Stimulated activated naive CD8-positive, alpha-beta T cell treated with anti-CD3 and anti-CD28 coated beads, Interleukin-15, Interleukin-2, amounts not matched to agents 100 U/mL and 50 U/mL, for 24 hours (primary cell): ENCODE data around the gene ACHE.

Experiments used
- ATAC-seq: fragments of 150-1000 bp; cut with Tn5 transposase; one replicate; pipeline ENCODE4 v1.10.0; 2021
- DNase-seq: peaks from one replicate; pipeline ENCODE4 v3.0.0; 2021

Gene ACHE

GRCh38 chr7:100884736-100885439 is 10.8 kb downstream of the ACHE start:
- ATAC-seq (no peak), DNase-seq (peak; percentile 24)

- ATAC-seq (no peak), DNase-seq (no peak)
Measured at GRCh38 chr7:100882785-100883526, 12.7 kb downstream of the ACHE start.

- DNase-seq (no peak), ATAC-seq (no peak)
Measured at GRCh38 chr7:100882201-100882600, 13.5 kb downstream of the ACHE start.

- ATAC-seq (no peak), DNase-seq (no peak)
Measured at GRCh38 chr7:100881136-100881535, 14.6 kb downstream of the ACHE start.

- DNase-seq (no peak), ATAC-seq (no peak)
Measured at GRCh38 chr7:100880645-100881044, 15.0 kb downstream of the ACHE start.

- no peak for ATAC-seq
- DNase-seq: no peak
Measured at GRCh38 chr7:100879685-100880261, 15.9 kb downstream of the ACHE start.

GRCh38 chr7:100878685-100879084 is 17.0 kb downstream of the ACHE start:
- DNase-seq (no peak), ATAC-seq (no peak)

GRCh38 chr7:100878013-100878412 is 17.7 kb downstream of the ACHE start:
- ATAC-seq: no peak
- DNase-seq: no peak

- DNase-seq (no peak), ATAC-seq (peak; percentile 34)
Measured at GRCh38 chr7:100875356-100875751, 20.3 kb downstream of the ACHE start.

GRCh38 chr7:100874577-100875355 is 20.9 kb downstream of the ACHE start, which contains the start of gene SRRT:
Gene SRRT, plus strand, starts transcription at chr7:100875103. Its CDS starts 488 bp downstream, at chr7:100875591.
- DNase-seq (peak; percentile 98), ATAC-seq (peak; percentile 94)

- ATAC-seq (no peak), DNase-seq (no peak)
Measured at GRCh38 chr7:100874300-100874576, 21.4 kb downstream of the ACHE start.

- no peak for ATAC-seq
- DNase-seq: no peak
Measured at GRCh38 chr7:100873599-100874299, 21.9 kb downstream of the ACHE start.

GRCh38 chr7:100867776-100868485 is 27.8 kb downstream of the ACHE start:
- ATAC-seq: no peak
- DNase-seq: no peak

- ATAC-seq (peak; percentile 70), DNase-seq (peak; percentile 84)
Measured at GRCh38 chr7:100867040-100867775, 28.5 kb downstream of the ACHE start, which contains the start of gene TRIP6. Gene TRIP6, plus strand, starts transcription at chr7:100867387. Its CDS starts 111 bp downstream, at chr7:100867498.

GRCh38 chr7:100866729-100867039 is 29.0 kb downstream of the ACHE start:
- DNase-seq: no peak
- ATAC-seq: no peak

GRCh38 chr7:100865938-100866728 is 29.6 kb downstream of the ACHE start:
- peak; percentile 40 for ATAC-seq
- DNase-seq: peak; percentile 44

- no peak for ATAC-seq
- DNase-seq: no peak
Measured at GRCh38 chr7:100865372-100865911, 30.2 kb downstream of the ACHE start.

- no peak for DNase-seq
Measured at GRCh38 chr7:100864263-100864845, 31.3 kb downstream of the ACHE start.

GRCh38 chr7:100863406-100863950 is 32.2 kb downstream of the ACHE start:
- DNase-seq (no peak), ATAC-seq (no peak)

More at GRCh38 chr7:100864263-100864845, 31.3 kb downstream of the ACHE start:
- ATAC-seq: no peak
